Measurements from ENCODE around the gene PRMT7.

DNA sequence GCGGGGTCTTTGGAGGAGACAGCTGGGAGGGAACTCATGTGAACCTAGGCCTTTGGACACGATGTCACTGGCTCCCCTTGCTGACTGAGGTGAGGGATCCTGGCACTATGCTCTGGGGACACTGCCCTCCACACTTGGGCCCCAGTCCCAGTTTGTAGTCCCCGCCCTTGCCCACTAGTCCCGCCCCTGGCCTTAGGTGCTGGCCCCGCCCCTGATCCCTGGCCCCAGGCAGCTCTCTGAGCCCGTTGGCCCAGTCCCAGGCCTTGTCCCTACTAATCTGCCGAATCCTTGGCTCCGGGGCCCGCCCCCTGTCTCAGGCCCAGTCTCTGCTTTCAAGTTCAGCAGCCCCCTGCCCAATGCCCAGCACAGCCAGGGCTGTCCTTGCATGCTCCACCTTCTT is 76.5 kb downstream of the PRMT7 start:
- no peak for TF ChIP-seq EZH2 (IDR thresholded peaks at IDR 0.05; ENCODE audit: insufficient read depth, poor library complexity, severe bottlenecking)
- TF ChIP-seq EZH2phosphoT487 (IDR thresholded peaks at IDR 0.05; ENCODE audit: insufficient read depth, low read depth) = no peak
